ENCODE results near the gene SPATA2. TPM values are rescaled to one million over a fixed set of nuclear protein-coding genes. Genes with fewer than 3 reads are reported as not detected.

The SPATA2 gene
- total and polyA plus RNA-seq, 2 of the 8 experiments (the other 6 are each of a cell fraction or from before 2014, with no cell fraction given), result 11.0 to 13.0 TPM

DNA sequence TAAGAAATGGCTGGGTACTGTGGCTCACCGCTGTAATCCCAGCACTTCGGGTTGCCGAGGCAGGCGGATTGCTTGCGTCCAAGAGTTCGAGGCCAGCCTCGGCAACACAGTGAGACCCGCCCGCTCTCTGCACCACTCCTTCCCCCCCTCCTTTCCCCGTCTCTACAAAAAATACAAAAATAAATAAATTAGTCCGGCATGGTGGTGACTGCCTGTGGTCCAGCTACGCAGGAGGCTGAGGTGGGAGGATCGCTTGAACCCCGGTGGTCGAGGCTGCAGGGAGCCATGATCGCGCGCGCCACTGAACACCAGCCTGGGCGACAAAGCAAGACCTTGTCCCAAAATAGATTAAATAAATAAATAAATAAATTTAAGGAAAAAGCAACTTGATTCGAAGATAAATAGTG, 20.4 kb upstream of the SPATA2 start:
- peaks cover 10% of the 10 kb centered on the region for H3K79me1 ChIP-seq (ENCODE audit: low read depth, low read length)
- H2AK5ac ChIP-seq (ENCODE audit: low read depth, low read length), result no peak overlapping the region
- no peak overlapping the region for H2BK5ac ChIP-seq (ENCODE audit: low read depth, low read length)
- H3K23me2 ChIP-seq (ENCODE audit: low read depth, low read length), result peaks cover 7% of the 10 kb centered on the region; the same call in 1 of the 2 replicates
- DNase-seq (ENCODE audit: low read depth in 1 of 2, low spot score in 2 of 2), result no peak
- ChIA-PET CTCF (ENCODE audit: partially characterized antibody) (interaction anchor here (1.1 to 1.5 kb wide), 2 partner anchors 21 to 29 kb away, joined by 3 to 10 read pairs; no protein-coding TSS in a partner anchor), POLR2A (ENCODE audit: partially characterized antibody) (interaction anchor here (1.6 to 1.7 kb wide), 3 partner anchors 15 to 47 kb away, joined by 4 to 5 read pairs (median 5); partner anchors contain the start of gene SNAI1)
- no peak overlapping the region for H3K56ac ChIP-seq (replicated peaks; ENCODE audit: insufficient read length, low read depth, low read length)
- WGBS, 2 experiments (ENCODE audit: extremely low coverage in 1 of 2, insufficient coverage in 1 of 2, insufficient read length in 1 of 2, insufficient replicate concordance in 2 of 2, low coverage in 1 of 2, low lambda C conversion rate in 2 of 2, missing lambda C conversion rate in 1 of 2), result 86% methylated on average over 14 of the region's 21 CpGs; no CpG with 5 or more reads in 1 of the 2 experiments
- no peak overlapping the region; the same call in 1 of the 2 replicates for H4K8ac ChIP-seq (ENCODE audit: extremely low read depth, insufficient read depth, low read length)
- no peak overlapping the region for H4K5ac ChIP-seq (ENCODE audit: insufficient read length, low read depth, low read length)
- no peak overlapping the region for H2AFZ ChIP-seq (ENCODE audit: low read length)
- no peak overlapping the region for H4K91ac ChIP-seq (replicated peaks; ENCODE audit: insufficient read length, low read length)
- no peak overlapping the region for H3K14ac ChIP-seq (ENCODE audit: insufficient read length)
- H2BK12ac ChIP-seq (ENCODE audit: low read depth, low read length), result no peak overlapping the region
- no peak overlapping the region; a peak in 1 of 7 replicates for H3K9ac ChIP-seq (replicated peaks in 1 of 4; ENCODE audit: extremely low read depth in 1 of 4, low read depth in 3 of 4, low read length in 3 of 4)
- H3K4ac ChIP-seq (replicated peaks; ENCODE audit: insufficient read length, low read depth, low read length), result no peak overlapping the region
- no peak overlapping the region for H2BK15ac ChIP-seq (ENCODE audit: low read length)
- no peak overlapping the region for H3K27ac ChIP-seq (ENCODE audit: low read depth, low read length)
- H3K9me3 ChIP-seq (ENCODE audit: insufficient read depth in 2 of 2, low read depth in 1 of 2, low read length in 1 of 2), result no peaks in the 10 kb centered on the region
- H3K27me3 ChIP-seq (replicated peaks in 1 of 4; ENCODE audit: control insufficient read depth in 3 of 4, extremely low read depth in 1 of 4, insufficient read depth in 3 of 4, low read length in 3 of 4), result no peaks in the 10 kb centered on the region
- H3K4me3 ChIP-seq (ENCODE audit: extremely low read depth in 1 of 4, insufficient read depth in 2 of 4, low read depth in 3 of 4, low read length in 4 of 4), result peak overlapping the region in 1 of 4 experiments; percentile 99; a peak in 2 of 8 replicates
- H3K4me1 ChIP-seq (replicated peaks in 1 of 4; ENCODE audit: control insufficient read depth in 3 of 4, insufficient read depth in 4 of 4, low read length in 3 of 4), result peaks cover 3 to 14% (median 8%) of the 10 kb centered on the region in 4 experiments; a peak in 5 of 7 replicates
- H3K23ac ChIP-seq (ENCODE audit: insufficient read length), result no peak overlapping the region
- H4K20me1 ChIP-seq (replicated peaks in 1 of 2; ENCODE audit: control insufficient read depth in 1 of 2, insufficient read depth in 2 of 2, low read length in 2 of 2), result peaks cover 4 to 8% of the 10 kb centered on the region in 2 experiments
- H3K36me3 ChIP-seq (ENCODE audit: control insufficient read depth in 2 of 4, insufficient read depth in 4 of 4, low read length in 3 of 4), result peaks cover 0 to 6% (median 0%) of the 10 kb centered on the region in 4 experiments; a peak in 2 of 8 replicates
- FAIRE-seq, result no peak
- no peak overlapping the region for H2BK120ac ChIP-seq (replicated peaks; ENCODE audit: low read depth, low read length)
- peak overlapping the region in 1 of 2 experiments; percentile 10; a peak in 1 of 4 replicates for H3K4me2 ChIP-seq (ENCODE audit: insufficient read depth in 1 of 2, low read depth in 2 of 2, low read length in 2 of 2)
- no peak overlapping the region for H2BK20ac ChIP-seq (ENCODE audit: low read length)
- H3K79me2 ChIP-seq (ENCODE audit: control insufficient read depth in 1 of 2, insufficient read depth in 2 of 2, low read length in 2 of 2), result peaks cover 17 to 43% of the 10 kb centered on the region in 2 experiments
- no peak overlapping the region for H3K18ac ChIP-seq (ENCODE audit: extremely low read depth, low read length)
- no peak for TF ChIP-seq CHD2 (IDR thresholded peaks at IDR 0.05; ENCODE audit: low read length)
- no peak for TF ChIP-seq EZH2 (IDR thresholded peaks at IDR 0.05; ENCODE audit: low read depth, low read length, severe bottlenecking)
- TF ChIP-seq PHF8 (conservative IDR thresholded peaks at IDR 0.05; ENCODE audit: low read depth, low read length), result no peak
- TF ChIP-seq RXRA (IDR thresholded peaks at IDR 0.05; ENCODE audit: insufficient read depth, low read depth, low read length), result no peak
- TF ChIP-seq CBX5 (IDR thresholded peaks at IDR 0.05; ENCODE audit: low read depth, low read length), result no peak
- no peak for TF ChIP-seq CREB1 (IDR thresholded peaks at IDR 0.05)
- no peak for TF ChIP-seq TEAD4 (IDR thresholded peaks at IDR 0.05; ENCODE audit: low read depth, low read length)
- TF ChIP-seq E2F6 (IDR thresholded peaks at IDR 0.05), result no peak
- no peak for TF ChIP-seq NRF1 (IDR thresholded peaks at IDR 0.05; ENCODE audit: low read depth, low read length)
- no peak for TF ChIP-seq RFX5 (IDR thresholded peaks at IDR 0.05; ENCODE audit: borderline replicate concordance, low read depth, low read length)
- TF ChIP-seq HDAC6 (IDR thresholded peaks at IDR 0.05; ENCODE audit: low read depth, low read length), result no peak
- no peak for TF ChIP-seq FOSL1 (IDR thresholded peaks at IDR 0.05; ENCODE audit: insufficient read depth, low read depth, low read length)
- no peak for TF ChIP-seq POU5F1 (IDR thresholded peaks at IDR 0.05; ENCODE audit: low read depth, low read length)
- no peak for TF ChIP-seq CHD1 (IDR thresholded peaks at IDR 0.05; ENCODE audit: low read depth, low read length)

All from H1 (cell line).